Esophagus squamous epithelium (tissue), 4 donors: ENCODE results near the gene SUSD6.

Experiments used
- POLR2A ChIP-seq, 4 donors: fragments of 450-650 bp; IDR thresholded peaks; one replicate each; pipeline ENCODE4 v1.6.1; 2017; ENCODE audit warnings: antibody characterized with exemption in 4 of 4, mild to moderate bottlenecking in 4 of 4, moderate library complexity in 3 of 4
- TF ChIP-seq, protein P1 (sequence below), 6 experiments: fragments of 450-650 bp in 4 of 6; fragments of 200-600 bp in 2 of 6; sonication (generic) in 2 of 6; IDR thresholded peaks; one replicate each; pipeline ENCODE4 v1.5.1; 2016 to 2019; ENCODE audit warnings: antibody characterized with exemption in 6 of 6, mild to moderate bottlenecking in 4 of 6, moderate library complexity in 4 of 6

DNA sequence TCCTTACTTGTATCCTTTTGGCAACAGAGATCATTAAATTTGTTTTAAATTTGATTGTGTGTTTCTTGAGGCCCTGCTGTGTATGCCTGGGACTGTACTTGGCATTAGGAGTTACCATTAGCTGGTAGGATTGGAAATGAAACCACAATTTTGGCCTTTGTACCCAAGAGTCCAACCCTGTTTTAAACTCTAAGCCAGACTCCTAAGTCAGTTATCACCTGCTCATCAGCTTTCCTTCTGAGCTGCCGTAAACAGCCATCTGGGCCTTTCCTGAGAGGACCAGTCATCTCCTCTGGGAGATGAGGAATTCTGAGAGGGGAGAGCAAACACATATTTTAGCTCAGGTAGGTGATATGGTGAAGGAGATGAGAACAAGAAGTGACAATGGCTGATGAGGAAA, 81.2 kb downstream of the SUSD6 start:
- TF ChIP-seq, protein P1, sequence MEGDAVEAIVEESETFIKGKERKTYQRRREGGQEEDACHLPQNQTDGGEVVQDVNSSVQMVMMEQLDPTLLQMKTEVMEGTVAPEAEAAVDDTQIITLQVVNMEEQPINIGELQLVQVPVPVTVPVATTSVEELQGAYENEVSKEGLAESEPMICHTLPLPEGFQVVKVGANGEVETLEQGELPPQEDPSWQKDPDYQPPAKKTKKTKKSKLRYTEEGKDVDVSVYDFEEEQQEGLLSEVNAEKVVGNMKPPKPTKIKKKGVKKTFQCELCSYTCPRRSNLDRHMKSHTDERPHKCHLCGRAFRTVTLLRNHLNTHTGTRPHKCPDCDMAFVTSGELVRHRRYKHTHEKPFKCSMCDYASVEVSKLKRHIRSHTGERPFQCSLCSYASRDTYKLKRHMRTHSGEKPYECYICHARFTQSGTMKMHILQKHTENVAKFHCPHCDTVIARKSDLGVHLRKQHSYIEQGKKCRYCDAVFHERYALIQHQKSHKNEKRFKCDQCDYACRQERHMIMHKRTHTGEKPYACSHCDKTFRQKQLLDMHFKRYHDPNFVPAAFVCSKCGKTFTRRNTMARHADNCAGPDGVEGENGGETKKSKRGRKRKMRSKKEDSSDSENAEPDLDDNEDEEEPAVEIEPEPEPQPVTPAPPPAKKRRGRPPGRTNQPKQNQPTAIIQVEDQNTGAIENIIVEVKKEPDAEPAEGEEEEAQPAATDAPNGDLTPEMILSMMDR (IDR thresholded peaks at IDR 0.05): no peak
- no peak for TF ChIP-seq POLR2A (IDR thresholded peaks at IDR 0.05)
